GM10847 (cell line): ENCODE data around the gene RFC4.

Source experiments
- POLR2A ChIP-seq: IDR thresholded peaks from 2 replicates; pipeline ENCODE4 v1.6.1; 2011; ENCODE audit not compliant: insufficient read length; ENCODE audit errors: extremely low read depth

RFC4 gene

DNA sequence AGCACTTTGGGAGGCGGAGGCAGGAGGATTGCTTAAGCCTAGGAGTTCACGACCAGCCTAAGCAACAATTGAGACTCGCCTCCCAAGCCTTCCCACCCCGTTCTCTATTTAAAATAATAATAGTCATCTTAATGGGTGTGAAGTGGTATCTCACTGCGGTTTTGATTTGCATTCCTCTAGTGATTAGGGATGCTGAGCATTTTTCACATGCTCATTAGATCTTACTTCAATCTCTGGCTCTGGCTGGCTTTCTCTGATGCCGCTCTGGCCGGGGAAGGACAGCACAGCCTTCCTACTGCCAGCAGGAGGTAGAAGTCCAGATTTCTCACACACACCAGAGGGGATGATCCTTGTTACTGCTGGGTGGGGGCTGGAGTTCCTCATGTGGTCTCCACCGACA, 30.3 kb downstream of the RFC4 start:
- no peak for TF ChIP-seq POLR2A

DNA sequence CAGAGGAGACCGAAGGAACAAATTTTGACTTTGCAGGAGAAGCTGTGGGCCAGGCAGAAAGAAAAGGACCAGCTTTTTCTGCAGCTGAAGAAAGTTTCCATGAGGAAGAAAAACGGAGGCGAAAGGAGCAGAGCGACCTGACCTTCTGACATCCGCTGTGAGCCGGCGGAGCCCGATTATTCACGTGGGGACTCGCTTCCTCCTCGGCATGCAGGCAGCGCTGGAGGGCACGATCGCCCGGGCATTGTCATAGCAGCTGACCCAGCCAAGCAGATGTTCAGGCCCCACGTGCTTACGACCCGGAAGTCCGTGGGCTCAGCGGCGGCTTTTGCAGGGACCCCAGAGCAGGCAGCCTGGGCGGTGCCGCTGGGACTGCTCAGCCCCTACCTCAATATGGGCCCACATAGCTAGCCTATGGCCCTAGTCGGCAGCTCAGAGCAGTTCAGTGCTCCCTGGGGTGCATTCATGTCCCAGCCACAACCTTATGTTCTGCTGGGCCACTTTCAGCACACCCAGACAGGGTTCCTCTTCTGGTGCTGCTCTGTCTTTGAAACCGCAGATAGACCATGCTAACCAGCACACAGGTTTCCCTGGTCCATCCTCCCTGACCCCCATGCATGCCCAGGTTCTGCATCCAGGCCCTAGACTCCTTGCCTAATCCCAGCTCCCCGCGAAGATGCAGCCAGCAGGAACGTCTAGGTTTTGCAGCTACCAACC, 33.4 kb downstream of the RFC4 start:
- peak; percentile 56 for TF ChIP-seq POLR2A

GRCh38 chr3:186772281-186772694, 34.0 kb downstream of the RFC4 start:
- TF ChIP-seq POLR2A, result no peak

GRCh38 chr3:186760897-186761447, 45.3 kb downstream of the RFC4 start:
- no peak for TF ChIP-seq POLR2A

DNA sequence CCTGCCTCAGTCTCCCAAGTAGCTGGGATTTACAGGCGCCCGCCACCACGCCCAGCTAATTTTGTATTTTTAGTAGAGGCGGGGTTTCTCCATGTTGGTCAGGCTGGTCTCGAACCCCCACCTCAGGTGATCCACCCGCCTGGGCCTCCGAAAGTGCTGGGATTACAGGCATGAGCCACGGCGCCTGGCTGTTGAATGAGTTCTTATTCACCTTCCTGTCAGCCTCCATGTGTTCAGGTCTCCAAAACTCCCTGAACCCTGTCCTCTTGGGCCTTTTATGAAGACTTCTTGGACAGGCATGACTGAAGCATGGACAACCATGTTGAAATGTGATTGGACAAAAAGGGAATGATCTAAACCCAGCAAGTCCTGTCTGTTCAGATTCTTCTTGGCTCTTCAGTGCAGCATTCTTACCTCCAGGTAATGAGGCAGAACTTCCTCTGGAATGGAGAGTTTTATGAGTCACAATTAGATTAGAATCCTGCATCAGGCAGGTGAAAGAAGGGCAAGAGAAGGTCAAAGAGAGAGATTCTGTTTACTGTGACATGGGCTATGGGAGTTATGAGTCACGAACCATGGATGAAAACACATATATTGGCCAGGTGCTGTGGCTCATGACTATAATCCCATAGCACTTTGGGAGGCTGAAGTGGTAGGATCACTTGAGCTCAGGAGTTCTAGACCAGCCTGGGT, 46.0 kb downstream of the RFC4 start:
- TF ChIP-seq POLR2A, result no peak

DNA sequence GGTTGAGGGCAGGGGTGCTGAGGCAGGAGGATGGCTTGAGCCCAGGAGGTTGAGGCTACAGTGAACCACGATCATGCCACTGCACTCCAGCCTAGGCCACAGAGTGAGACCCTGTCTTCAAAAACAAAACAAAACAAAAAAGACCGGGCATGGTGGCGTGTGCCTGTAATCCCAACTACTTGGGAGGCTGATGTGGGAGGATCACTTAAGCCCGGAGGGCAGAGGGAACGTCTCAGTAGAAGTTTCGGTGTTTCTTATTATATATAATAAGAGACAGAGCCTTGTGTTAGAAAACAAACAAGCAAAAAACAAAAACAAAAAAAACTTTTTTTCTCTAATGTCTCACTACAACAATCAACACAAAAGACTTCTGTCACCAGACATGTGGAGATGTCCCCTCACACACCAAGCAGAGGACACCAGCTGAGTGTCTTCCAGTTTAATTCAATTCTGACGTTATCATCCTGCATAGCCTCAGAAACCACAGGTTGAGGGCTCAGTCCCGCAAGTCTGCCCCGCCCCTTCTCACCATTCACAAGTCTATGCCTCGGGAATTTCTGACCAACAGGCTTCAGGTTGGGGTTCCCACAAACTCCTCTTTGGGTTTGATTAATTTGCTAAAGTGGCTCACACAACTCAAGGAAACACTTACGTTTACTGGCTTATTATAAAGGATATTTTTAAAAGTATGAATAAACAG, 46.9 kb downstream of the RFC4 start:
- TF ChIP-seq POLR2A, result no peak

DNA sequence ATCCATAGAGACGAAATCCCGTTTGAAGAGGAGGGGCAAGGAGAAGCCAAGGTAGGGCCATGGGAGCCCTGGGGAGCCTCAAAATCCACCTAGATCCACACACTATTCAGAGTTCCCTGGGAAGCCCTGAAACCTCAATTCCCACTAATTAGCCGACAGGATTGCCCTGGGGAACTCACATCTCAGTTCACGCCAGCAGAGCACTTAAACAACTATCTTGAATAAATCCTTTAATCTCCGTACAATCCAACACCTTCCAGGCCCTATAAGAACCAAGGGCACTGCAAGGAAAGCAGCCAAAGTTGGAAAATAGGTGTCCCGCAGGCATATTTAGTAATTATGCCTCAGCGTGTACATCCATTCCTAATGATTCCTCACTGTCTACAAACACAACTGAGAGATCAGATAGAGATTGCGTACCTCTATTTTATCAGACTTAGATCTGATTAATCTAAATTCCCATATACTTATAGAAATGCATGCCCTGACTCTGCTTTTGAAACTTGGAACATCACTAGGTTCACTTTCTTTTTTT, 48.5 kb downstream of the RFC4 start:
- TF ChIP-seq POLR2A, result no peak

DNA sequence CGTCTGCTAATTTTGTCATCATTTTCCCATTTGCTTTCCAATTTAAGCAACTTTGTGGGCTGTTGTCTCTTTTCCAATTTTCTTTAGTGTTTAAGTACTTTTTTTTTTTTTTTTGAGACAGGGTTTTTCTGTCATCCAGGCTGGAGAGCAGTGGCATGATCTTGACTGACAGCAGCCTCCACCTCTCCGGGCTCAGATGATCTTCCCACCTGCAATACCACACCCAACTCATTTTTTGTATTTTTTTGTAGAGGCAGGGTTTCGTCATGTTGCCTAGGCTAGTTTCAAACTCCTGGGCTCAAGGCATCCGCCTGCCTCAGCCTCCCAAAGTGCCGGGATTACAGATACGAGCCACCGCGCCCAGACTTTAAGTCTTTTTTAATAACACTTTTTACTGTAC, 49.1 kb downstream of the RFC4 start:
- no peak for TF ChIP-seq POLR2A

DNA sequence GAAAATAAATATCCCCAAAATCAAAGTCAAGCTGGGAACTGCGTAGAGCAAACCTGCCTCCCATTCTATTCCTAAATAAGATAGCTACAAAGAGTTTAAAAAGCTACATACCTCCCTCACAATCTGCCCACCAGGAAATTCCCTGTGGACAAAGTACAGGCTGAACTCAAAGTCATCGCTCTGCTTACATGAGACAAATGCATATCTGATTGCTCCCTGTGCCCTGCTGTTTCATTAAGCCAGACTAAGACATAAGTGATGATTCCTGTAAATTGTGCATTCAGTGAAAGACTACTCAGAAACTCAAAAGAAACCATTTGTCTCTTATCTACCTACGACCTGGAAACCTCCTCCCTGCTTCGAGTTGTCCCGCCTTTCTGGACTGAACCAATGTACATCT, 51.4 kb downstream of the RFC4 start:
- no peak for TF ChIP-seq POLR2A

DNA sequence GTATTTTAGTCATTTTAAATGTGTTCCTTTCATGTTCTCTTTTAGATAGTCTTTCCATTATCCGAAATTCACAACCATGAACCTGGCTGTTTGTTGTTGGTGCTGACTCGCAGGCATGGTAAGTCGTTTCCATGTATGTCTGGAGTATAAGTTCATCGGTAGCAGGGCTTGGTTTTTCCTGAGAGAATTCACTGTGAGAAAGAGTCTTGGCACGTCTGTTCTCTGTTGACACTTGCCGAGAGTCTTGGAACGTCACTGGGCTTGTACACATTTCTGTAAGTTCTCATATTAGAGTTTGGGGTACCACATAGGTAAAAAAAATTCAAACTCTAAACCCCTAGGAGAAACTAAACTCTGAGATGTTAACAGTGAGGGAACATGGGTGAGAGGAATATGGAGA, 52.3 kb downstream of the RFC4 start:
- TF ChIP-seq POLR2A, result no peak

GRCh38 chr3:186751480-186751879, 54.8 kb downstream of the RFC4 start:
- no peak for TF ChIP-seq POLR2A

GRCh38 chr3:186750316-186750715, 56.0 kb downstream of the RFC4 start:
- TF ChIP-seq POLR2A, result no peak

DNA sequence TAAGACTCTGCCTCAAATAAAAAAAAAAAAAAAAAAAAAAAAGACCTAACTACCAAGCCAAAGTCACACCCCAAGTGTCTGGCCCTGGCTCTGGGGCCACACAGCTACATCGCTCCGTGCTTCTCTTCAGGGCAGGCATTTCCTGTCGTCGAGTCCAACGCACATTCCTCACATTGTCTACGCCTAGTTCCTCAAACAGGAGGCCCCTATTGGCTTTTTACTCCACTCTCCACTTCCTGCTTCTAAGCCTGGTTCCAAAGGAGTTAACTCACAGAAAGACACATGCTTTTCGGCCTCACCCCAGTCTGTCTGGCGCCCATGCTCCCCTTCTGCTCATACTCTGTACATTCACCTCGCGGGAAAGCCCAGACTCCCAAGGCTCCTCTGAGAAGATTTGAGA, 60.3 kb downstream of the RFC4 start:
- no peak for TF ChIP-seq POLR2A

GRCh38 chr3:186743666-186744065, 62.6 kb downstream of the RFC4 start:
- TF ChIP-seq POLR2A, result no peak

DNA sequence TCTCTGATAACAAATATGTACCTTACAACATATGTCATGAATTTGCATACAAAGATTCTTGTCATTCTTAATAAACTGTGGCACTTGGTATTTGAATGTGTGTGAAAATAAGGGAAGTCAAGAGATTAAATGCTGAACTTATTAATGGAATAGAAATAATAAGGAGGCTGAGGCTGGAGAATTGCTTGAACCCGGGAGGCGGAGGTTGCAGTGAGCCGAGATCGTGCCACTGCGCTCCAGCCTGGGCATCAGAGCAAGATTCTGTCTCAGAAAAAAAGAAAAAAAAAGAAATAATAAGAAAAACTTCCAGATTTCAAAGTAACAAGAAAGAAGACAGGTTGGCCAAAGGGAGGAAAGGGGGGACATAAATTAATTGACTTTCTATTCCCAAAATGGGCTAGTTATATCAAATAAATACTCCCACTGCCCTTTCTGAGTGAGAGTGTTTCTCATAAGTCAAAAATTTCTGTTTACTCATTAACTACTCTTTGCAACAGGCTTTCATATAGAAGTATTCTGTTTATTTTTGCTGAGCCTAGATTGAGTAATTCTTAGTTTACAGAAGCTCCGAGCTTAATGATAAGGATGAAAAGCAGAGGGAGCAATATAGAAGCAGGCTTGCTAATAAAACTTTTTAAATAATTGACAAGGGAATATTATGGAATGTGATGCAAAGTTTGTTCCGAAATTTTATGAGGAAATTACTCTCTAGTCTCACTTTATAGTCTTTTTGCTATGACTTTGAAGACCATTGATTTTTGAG, 63.5 kb downstream of the RFC4 start:
- TF ChIP-seq POLR2A, result no peak
